Nephron (organoid): ENCODE measurements around the gene CCDC24.

ENCODE experiments used
- H3K27ac Mint-ChIP-seq, 3 experiments: 2 replicates each; pipeline ENCODE4 v1.8.0; 2020; ENCODE audit warnings: mixed read lengths in 3 of 3, mild to moderate bottlenecking in 2 of 3, moderate library complexity in 1 of 3
- H3K27me3 Mint-ChIP-seq: 2 replicates; pipeline ENCODE4 v1.8.0; 2021; ENCODE audit warnings: low read depth, mild to moderate bottlenecking, moderate library complexity, mixed read lengths
- H3K36me3 Mint-ChIP-seq: 2 replicates; pipeline ENCODE4 v1.8.0; 2020; ENCODE audit warnings: low read depth, mixed read lengths
- H3K4me1 Mint-ChIP-seq: 2 replicates; pipeline ENCODE4 v1.8.0; 2020; ENCODE audit warnings: mixed read lengths
- H3K4me3 Mint-ChIP-seq, 3 experiments: 2 replicates each; pipeline ENCODE4 v1.8.0; 2020; ENCODE audit warnings: mild to moderate bottlenecking in 3 of 3, mixed read lengths in 3 of 3, moderate library complexity in 2 of 3
- H3K9me3 Mint-ChIP-seq: 2 replicates; pipeline ENCODE4 v1.8.0; 2020; ENCODE audit warnings: mixed read lengths
- CTCF ChIP-seq, 3 experiments: fragments of 200-600 bp; sonication (generic); IDR thresholded peaks; one replicate each; pipeline ENCODE4 v1.5.0; 2021; ENCODE audit warnings: antibody characterized with exemption in 3 of 3; ENCODE audit not compliant: unreplicated experiment in 3 of 3

The CCDC24 gene

GRCh38 chr1:44027320-44027719 lies 35.9 kb downstream of the CCDC24 start:
- no peak for TF ChIP-seq CTCF (IDR thresholded peaks at IDR 0.05; ENCODE audit: unreplicated experiment in 3 of 3)
- H3K27ac Mint-ChIP-seq, result no peak overlapping the region
- no peaks in the 10 kb centered on the region for H3K27me3 Mint-ChIP-seq
- no peaks in the 10 kb centered on the region for H3K9me3 Mint-ChIP-seq
- peaks cover 29% of the 10 kb centered on the region for H3K4me1 Mint-ChIP-seq
- peak overlapping the region in 2 of 3 experiments; percentile 49 to 60 for H3K4me3 Mint-ChIP-seq
- H3K36me3 Mint-ChIP-seq, result peaks cover 4% of the 10 kb centered on the region

- Mint-ChIP-seq H3K27me3 (no peaks in the 10 kb centered on the region), H3K9me3 (no peaks in the 10 kb centered on the region), H3K36me3 (no peaks in the 10 kb centered on the region), H3K27ac (peak overlapping the region; percentile 67 to 94 (median 94)), H3K4me1 (peaks cover 42% of the 10 kb centered on the region), H3K4me3 (peak overlapping the region; percentile 94 to 95 (median 95))
- no peak for TF ChIP-seq CTCF (IDR thresholded peaks at IDR 0.05; ENCODE audit: unreplicated experiment in 3 of 3)
Observed at GRCh38 chr1:44029260-44029910, 38.0 kb downstream of the CCDC24 start.

GRCh38 chr1:44029911-44030604 lies 38.7 kb downstream of the CCDC24 start:
- H3K4me3 Mint-ChIP-seq, result peak overlapping the region; percentile 94 to 95 (median 95)
- no peaks in the 10 kb centered on the region for H3K36me3 Mint-ChIP-seq
- H3K9me3 Mint-ChIP-seq, result no peaks in the 10 kb centered on the region

GRCh38 chr1:44030605-44031251 lies 39.3 kb downstream of the CCDC24 start:
- TF ChIP-seq CTCF (IDR thresholded peaks at IDR 0.05; ENCODE audit: unreplicated experiment in 3 of 3), result peak in 2 of 3 experiments; percentile 31 to 42
- Mint-ChIP-seq H3K4me1 (peaks cover 50% of the 10 kb centered on the region), H3K27me3 (no peaks in the 10 kb centered on the region), H3K36me3 (no peaks in the 10 kb centered on the region), H3K9me3 (no peaks in the 10 kb centered on the region), H3K27ac (peak overlapping the region; percentile 86 to 97 (median 95)), H3K4me3 (peak overlapping the region; percentile 86 to 87 (median 86))

More at GRCh38 chr1:44029911-44030604, 38.7 kb downstream of the CCDC24 start:
- Mint-ChIP-seq H3K27me3 (no peaks in the 10 kb centered on the region), H3K4me1 (peaks cover 44% of the 10 kb centered on the region), H3K27ac (peak overlapping the region; percentile 67 to 95 (median 94))
- no peak for TF ChIP-seq CTCF (IDR thresholded peaks at IDR 0.05; ENCODE audit: unreplicated experiment in 3 of 3)

GRCh38 chr1:44031252-44032169 lies 40.1 kb downstream of the CCDC24 start, which contains the start of gene SLC6A9:
TSS of gene SLC6A9 (minus strand) at chr1:44031462. CDS start at chr1:44024277, 7,185 bp downstream.
- peak within 1 kb of the TSS; percentile 86 to 87 (median 86) for H3K4me3 Mint-ChIP-seq
- no peaks in the 10 kb centered on the region for H3K27me3 Mint-ChIP-seq
- no peak for TF ChIP-seq CTCF (IDR thresholded peaks at IDR 0.05; ENCODE audit: unreplicated experiment in 3 of 3)
- peak within 1 kb of the TSS; percentile 86 to 97 (median 95) for H3K27ac Mint-ChIP-seq
- H3K36me3 Mint-ChIP-seq, result no peaks in the 10 kb centered on the region
- peaks cover 58% of the 10 kb centered on the region for H3K4me1 Mint-ChIP-seq
- no peaks in the 10 kb centered on the region for H3K9me3 Mint-ChIP-seq
